GM19467 (cell line): ENCODE results near the gene HSPA4.

Source experiments
- ATAC-seq: cut with Tn5 transposase; IDR thresholded peaks from one replicate; pipeline ENCODE4 v1.9.1; 2021; ENCODE audit warnings: mild to moderate bottlenecking, moderate library complexity; ENCODE audit not compliant: unreplicated experiment

Gene HSPA4

DNA sequence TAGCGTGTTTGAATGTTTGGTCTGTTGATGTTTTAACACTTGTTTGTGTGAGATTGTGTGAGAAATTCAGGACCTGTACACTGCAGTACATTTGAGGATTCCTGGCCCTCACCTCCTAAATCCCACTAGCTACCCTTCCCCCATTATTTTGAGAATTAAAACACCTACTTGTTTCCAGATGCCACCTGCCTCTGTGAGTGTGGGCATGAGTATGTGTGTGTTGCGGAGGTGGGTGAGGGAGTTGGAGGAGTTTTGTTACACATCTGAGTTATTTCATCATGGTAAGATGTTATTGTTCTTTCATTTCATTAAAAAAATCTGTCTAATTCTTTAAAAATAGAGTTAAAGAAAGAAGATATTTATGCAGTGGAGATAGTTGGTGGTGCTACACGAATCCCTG lies 36.3 kb downstream of the HSPA4 start:
- no peak for ATAC-seq

DNA sequence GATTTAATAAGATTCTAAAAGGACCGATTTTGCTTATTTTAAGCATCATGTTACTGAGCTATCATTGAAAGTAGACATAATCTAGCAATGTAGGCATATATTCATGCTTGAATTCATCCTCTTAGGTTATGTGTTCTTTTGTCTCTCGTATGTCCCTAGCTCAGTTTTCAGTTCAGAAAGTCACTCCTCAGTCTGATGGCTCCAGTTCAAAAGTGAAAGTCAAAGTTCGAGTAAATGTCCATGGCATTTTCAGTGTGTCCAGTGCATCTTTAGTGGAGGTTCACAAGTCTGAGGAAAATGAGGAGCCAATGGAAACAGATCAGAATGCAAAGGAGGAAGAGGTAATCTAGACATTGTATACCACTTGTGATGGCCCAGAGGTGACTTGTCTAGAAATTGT lies 39.2 kb downstream of the HSPA4 start:
- no peak for ATAC-seq

DNA sequence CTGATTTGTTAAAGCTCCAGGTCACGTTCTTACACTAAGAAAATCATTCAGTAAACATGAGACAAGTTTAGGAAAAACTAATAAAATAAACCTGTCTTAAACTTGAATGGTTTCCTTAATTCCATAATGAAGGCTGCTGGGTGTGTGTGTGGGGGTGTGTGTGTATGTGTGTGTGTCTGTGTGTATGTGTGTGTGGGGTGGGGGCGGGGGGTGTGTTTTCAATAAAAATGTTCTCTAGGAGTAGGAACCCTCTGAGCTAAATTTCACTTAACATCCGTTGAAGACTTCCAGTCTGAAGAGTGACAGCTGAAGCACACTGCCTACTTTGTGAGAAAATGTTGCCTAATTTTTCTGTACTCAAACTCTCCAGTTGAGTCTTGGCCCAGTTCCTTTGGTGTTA lies 54.5 kb downstream of the HSPA4 start:
- no peak for ATAC-seq

GRCh38 chr5:133106761-133107572 lies 55.2 kb downstream of the HSPA4 start:
- ATAC-seq = no peak

DNA sequence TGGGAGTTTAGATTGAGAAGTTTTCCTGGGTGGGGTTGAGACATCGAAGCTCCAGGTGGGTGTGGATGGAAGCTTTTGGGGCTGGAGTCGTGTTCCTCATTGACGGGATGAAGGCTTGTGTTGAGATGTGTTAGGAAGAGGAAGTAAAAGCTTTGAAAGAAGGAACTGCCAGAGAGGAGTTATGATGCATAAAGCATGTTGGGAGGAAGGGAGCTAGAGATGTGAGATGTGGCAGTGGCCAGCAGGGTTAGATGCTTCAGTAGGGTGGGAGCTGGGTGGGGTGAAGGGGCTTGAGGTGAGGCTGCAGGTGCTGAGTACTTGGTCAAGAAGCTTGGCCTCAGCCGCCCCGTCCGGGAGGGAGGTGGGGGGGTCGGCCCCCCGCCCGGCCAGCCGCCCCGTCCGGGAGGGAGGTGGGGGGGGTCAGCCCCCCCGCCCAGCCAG lies 56.7 kb downstream of the HSPA4 start:
- no peak for ATAC-seq

DNA sequence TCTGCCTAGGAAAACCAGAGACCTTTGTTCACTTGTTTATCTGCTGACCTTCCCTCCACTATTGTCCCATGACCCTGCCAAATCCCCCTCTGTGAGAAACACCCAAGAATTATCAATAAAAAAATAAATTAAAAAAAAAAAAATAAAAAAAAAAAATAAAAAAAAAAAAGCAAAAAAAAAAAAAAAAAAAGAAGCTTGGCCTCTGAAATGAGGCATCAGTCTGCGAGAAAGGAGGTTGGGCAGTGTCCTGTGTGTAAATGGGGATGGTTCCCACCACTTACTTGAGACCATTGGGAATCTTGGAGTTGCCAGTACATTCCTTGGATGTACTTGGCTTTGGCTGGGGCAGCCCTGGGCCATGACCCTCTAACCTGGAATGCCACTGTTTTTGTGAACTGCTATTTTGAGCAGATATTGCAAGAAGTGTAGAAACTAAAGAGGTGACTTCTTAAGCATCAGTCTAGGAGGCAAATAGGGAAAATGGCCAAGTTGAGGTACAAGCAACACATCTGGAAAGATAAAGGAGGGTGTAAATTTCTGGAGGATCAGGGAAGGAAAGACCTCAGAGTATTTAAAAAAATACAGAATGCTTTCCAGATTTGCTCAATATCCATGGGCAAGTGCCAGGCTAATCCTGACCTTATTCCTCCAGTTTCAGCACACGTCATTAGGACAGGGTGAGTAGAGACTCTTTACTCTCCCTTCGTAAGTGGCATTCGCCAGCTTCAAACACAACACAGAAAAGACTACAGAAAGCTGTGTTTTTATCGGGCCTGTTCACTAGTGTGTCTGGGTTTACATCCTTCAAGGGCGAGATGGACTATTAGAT lies 58.1 kb downstream of the HSPA4 start:
- ATAC-seq = no peak

DNA sequence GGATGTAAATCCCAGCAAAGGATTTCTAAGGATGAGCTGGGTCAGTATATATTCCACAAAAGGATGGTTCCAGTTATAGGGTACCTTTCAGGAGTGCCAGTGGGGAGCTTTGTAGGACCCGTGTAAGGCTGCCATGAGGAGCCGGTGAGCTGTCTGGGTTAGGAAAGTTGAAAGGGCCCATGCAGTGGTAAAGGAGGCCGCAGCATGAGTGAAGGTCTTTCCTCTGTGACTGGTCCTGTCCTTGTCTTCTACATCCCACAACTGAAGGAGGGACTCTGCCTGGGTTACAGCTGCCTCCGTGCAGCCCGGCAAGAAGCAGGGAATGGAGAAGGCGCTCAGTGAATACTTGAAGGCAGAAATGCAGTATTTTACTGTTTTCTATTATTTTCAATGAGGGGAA lies 58.9 kb downstream of the HSPA4 start:
- no peak for ATAC-seq

DNA sequence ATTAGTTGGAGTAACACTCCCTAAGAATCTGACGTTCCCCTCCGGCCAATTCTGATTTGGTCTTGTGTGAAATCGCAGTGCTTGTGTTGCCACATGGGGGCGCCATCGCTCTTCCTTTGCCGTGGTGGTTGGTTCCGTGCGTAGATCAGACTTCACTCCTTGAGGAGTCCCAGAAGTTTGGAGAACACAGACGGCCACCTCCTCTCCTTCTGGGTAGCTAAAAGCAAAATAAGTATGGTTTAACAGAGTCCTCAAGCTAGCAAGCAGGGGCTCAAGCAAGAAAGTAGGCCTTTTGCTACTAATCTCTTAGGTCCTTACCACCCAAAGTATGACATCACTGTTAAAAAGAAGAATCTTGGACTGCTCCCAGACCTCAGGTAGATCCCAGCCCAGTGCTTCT lies 59.5 kb downstream of the HSPA4 start:
- no peak for ATAC-seq

DNA sequence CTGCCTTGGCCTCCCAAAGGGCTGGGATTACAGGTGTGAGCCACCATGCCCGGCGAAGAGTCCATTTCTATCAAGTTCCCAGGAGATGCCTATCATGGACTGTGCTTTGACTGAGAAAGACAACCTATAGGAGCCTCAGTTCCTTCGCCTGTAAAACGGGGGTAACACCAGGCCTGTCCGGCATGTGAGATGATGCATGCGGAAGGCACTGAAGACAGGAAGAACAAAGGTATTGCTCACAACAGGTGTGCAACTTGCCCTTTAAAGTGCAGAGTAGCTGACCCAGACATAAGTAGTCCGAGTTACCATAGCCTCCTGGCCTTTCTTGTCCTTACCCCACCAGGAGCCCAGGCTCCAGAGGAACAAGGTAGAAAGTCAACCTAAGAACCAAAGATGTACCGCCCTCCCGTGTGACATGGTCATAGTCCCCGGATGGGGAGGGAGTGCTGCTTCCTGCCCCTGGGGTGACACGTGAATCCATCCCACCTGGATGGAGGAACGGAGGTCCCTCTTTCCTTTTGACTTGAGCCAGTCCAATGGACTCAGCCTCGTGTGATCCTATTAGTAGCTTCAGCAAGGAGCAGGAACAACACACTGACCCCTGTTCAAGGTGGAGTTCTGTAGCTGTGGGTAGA lies 60.3 kb downstream of the HSPA4 start:
- ATAC-seq = no peak

DNA sequence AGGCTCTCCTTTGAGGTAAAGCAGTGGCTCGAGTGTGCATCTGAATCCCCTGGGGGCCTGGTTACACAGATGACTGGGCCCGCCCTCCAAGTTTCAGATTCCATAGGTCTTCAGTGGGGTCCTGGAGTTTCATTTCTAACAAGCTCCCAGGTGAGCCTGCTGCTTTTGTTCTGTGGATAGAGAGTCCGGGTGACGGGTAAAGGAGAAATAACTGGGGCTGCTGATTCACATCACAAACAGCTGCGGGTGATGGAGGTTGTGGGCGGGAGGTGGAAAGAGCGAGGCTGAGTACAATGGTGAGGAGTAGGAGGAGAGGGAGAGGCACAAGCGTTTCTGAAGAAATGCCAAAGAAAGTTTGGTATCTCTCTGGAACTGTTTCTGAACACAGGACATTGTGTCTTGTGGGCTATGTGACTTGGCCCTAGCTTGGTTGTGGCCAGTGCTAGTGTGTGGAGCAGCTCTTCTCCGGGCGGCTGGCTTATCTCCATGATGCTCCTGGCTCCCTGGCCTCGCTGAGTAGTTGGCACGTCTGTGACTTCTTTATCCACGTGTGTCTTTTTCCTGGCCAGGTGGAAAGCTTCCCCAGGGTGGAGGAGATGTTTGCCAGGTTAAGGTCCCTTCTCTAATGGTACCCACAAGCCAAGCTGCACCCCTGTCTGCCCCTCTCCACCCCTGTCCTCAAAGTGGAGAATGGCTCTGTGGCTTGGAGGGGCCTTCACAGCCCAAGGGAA lies 61.7 kb downstream of the HSPA4 start:
- no peak for ATAC-seq

DNA sequence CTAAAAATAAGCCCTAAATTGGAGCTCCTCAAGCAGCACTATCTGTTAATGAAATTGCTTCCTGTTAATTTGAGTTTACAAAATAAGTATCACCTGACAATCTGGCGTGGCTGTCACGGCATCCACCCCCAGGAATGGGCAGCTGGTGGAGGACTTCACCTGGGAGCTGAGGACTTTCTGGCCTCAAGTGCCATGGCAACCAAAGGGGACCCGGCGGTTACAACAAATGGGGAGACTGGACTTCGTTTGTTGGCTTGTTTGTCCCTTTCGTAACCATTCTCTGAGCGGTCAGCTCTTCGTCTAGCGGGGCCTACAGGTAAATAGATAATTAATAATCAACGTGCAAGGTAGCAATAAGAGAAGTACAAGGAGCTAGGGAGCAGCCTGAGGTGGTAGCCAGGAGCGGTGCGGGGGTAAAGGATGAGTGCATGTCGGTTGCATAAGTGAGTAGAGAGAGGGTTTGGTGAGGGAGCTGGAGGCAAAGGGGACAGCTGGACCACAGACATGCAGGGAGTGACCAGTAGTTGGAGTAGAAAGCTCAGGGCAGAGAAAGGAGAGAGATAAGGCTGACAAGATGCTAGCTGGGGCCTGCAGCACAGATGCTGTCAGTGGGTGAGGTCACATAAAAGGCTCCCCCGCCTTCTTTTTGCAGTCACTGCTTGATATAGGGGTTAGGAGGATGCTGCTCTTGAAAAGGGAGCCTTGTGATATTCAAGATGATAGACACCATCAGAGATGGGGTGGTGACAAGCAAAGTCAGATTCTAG lies 62.5 kb downstream of the HSPA4 start:
- ATAC-seq = no peak

GRCh38 chr5:133114933-133115310 lies 63.1 kb downstream of the HSPA4 start:
- no peak for ATAC-seq

DNA sequence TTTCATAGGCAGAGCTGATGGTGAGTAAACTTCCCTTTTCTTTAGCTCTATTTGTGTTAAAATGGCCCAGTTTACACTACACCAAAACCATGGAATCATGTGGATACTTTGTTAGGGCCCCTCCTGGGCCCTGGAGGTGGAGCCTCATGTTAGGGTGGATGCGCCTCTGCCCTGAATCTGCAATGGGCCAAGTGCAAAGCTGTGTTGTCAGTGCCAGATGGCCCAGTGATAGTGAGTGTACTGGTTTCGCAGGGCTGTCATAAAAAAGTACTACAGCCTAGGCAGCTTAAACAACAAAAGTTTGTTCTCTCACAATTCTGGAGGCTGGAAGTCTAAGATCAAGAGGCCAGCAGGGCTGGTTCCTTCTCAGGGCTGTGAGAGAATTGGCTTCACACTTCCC lies 64.8 kb downstream of the HSPA4 start:
- no peak for ATAC-seq

DNA sequence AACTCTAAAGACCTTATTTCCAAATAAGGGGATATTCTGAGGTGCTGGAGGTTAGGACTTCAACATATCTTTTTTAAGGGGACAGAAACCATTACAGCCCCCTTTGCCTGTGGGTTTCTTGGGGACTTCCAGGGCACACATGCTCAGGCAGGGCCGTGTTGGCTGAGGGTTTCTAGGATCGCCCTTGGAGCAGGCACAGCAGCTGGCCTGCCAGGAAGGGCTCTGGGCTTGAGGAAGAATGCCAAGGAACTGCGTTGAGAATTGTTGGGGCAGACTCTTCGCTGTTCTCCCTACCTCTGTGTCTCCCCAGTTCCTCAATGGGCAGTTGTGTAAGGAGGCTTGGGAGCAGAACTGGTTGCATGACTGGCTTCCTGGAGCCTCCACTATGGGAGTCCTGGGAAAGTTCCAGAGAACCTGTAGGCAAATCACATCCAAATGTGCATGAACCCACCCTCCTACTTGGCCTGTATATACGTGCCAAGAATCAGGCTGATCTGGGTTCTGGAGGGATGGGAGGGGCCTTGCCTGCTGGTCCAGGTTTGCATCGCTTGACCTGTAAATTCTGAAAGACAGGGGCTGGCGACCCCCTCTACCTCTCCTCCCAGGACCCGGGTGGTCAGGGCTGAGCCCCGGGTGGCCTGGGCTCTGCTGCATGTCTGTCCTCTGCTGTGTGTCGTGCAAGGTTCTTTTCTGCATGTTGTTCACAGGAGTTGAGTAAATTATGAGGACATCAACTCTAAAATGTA lies 65.5 kb downstream of the HSPA4 start:
- no peak for ATAC-seq

DNA sequence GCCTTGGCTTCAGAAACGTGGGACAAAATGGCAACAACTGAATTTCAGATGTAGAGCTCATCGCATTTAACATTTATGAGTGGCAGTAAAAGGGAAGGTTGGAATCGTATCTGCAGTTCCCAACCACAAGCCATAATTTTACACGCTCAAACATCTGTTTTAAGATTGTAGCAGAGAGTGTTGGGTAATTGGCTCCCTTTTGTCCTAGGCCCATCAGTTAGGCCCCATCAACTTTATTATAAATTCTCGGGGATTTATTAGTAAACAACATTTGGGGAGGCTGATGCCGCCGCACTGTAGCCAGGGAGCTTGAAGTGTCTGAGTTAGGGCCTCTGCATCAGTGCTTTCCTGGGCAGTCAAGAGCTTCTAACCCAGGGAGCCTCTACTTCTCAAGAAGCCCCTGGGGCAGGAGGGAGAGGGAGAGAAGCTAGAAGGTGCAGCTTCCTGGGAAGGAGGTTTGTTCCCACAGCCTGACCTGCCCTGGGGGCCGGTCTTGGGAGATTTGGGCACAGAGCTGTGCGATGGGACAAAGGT lies 66.2 kb downstream of the HSPA4 start:
- ATAC-seq = no peak

- ATAC-seq = no peak
These were observed 66.9 kb downstream of the HSPA4 start for GRCh38 chr5:133118741-133119140.

DNA sequence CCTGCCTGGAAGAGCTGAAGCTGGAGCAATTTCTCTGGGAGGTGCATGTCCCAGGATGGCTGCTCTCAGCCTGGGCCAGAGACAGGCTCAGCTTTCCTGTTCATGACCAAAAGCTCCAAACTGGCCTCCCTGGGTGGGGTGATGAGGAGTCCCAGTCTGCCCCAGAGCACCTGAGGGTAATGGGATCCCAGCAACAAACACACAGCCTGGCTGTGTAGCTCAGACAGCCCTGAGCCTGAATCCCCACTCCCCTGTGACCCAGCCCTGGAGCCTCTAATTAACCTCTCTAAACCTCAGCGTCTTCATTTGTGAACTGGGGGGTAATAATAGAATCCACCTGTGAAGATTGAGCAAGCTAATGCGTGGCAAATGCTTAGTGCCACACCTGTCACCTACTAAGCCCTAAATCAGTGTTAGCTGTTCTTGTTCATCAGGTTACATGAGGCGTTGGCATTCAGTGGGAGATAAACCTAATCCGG lies 67.5 kb downstream of the HSPA4 start:
- ATAC-seq = no peak

DNA sequence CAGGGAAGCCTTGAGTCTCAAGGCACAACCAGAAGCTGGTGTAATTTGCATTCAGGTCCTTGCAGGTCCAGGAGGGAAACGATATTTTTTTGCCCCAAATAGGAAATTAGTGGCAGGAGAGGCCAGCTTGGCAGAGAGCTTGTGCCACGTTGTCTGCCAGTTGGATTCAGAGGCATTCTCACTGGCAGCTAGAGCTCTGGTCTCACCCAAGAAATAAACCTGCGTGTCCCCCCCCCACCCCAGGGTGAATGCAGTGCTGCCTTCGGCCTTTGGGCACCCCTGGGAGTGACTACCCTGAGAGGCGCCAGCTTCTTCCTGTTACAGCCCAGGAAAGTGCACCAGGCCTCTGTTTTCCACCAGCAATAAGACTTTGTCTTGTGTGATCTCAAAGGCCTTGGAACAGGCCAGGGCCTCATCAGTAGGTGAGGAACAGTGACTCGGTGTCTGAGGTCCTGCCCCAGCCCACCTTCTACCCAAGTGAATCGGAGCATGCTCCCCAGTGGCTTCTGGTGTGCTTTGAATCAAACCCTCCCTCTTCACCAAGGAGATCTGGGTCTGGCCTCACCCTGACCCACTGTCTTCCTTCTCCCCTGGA lies 68.4 kb downstream of the HSPA4 start:
- no peak for ATAC-seq

DNA sequence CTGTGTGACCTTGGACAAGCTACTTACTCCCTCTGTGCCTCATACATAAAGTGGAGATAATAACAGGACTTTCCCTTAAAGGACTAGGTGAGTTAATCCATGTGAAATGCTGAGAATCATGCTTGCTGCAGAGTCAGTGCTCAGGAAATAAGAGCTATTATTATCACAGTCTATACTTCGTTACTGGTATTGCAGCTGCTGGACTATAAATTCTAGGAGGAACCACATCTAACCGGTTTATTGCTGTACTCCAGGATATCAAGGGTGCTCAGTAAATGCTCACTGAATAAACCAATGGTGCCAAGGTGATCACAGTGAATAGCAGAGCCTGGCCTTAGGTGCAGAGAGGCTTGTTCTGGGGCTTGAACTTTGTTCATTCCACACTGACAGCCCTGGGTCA lies 69.3 kb downstream of the HSPA4 start:
- no peak for ATAC-seq
